Stomach (tissue), 4 donors: Measurements from ENCODE around the gene LDAH.

Experiments
- POLR2A ChIP-seq, 4 donors: fragments of 450-650 bp; IDR thresholded peaks; one replicate each; pipeline ENCODE4 v1.6.1; 2016; ENCODE audit warnings: antibody characterized with exemption in 4 of 4, control low read depth in 2 of 4, mild to moderate bottlenecking in 1 of 4, moderate library complexity in 1 of 4
- POLR2AphosphoS5 ChIP-seq, 3 donors: sonication (generic); formaldehyde crosslinking; IDR thresholded peaks; one replicate each; pipeline ENCODE4 v1.6.1; 2016; ENCODE audit warnings: antibody characterized with exemption in 3 of 3
- TF ChIP-seq, protein P1 (sequence below), 7 experiments: fragments of 450-650 bp in 4 of 7; fragments of 200-600 bp in 3 of 7; sonication (generic) in 3 of 7; IDR thresholded peaks; one replicate each; pipeline ENCODE4 v1.5.1; 2016 to 2019; ENCODE audit warnings: antibody characterized with exemption in 7 of 7, control low read depth in 2 of 7, mild to moderate bottlenecking in 1 of 7

DNA sequence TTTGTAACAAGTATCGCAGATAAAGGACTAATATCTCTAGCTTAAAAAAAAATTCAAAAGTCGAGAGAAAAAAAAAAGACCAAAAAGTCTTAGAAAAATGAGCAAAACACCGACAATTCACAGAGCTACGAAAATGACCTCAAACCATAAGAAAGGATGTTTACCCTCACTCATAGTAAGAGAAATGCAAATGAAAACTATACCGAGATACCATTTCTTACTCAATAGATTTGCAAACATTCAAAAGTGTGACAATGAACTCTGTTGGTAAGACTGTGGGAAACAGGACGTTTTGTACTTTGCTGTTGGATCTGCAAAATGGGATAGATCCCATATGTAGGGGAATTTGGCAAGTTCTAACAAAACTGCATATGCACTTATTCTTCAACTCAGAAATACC is 39.9 kb upstream of the LDAH start:
- no peak for TF ChIP-seq POLR2AphosphoS5 (IDR thresholded peaks at IDR 0.05)
- TF ChIP-seq, protein P1, sequence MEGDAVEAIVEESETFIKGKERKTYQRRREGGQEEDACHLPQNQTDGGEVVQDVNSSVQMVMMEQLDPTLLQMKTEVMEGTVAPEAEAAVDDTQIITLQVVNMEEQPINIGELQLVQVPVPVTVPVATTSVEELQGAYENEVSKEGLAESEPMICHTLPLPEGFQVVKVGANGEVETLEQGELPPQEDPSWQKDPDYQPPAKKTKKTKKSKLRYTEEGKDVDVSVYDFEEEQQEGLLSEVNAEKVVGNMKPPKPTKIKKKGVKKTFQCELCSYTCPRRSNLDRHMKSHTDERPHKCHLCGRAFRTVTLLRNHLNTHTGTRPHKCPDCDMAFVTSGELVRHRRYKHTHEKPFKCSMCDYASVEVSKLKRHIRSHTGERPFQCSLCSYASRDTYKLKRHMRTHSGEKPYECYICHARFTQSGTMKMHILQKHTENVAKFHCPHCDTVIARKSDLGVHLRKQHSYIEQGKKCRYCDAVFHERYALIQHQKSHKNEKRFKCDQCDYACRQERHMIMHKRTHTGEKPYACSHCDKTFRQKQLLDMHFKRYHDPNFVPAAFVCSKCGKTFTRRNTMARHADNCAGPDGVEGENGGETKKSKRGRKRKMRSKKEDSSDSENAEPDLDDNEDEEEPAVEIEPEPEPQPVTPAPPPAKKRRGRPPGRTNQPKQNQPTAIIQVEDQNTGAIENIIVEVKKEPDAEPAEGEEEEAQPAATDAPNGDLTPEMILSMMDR (IDR thresholded peaks at IDR 0.05) = no peak
- TF ChIP-seq POLR2A (IDR thresholded peaks at IDR 0.05) = no peak
